ENCODE measurements around the gene NRXN2.

DNA sequence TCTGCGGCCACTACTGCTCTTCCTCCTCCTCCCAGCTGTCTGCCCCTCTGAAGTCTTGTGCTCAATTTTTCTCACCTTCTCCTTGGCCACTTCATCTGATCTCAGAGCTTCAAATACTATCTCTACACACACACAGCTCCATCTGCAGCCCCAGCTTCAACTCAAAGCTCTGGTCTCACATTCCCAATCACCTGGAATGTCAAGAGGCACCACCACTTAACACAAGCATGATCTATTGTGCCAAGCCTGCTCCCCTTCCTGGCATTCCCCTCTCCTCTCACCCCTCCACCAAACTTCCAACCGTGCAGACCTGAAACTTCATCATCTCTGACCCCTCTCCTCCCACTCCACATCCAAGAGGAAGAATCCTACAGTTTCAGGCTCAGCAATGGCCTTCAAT lies 17.5 kb downstream of the NRXN2 start:
- TF ChIP-seq, protein P1, sequence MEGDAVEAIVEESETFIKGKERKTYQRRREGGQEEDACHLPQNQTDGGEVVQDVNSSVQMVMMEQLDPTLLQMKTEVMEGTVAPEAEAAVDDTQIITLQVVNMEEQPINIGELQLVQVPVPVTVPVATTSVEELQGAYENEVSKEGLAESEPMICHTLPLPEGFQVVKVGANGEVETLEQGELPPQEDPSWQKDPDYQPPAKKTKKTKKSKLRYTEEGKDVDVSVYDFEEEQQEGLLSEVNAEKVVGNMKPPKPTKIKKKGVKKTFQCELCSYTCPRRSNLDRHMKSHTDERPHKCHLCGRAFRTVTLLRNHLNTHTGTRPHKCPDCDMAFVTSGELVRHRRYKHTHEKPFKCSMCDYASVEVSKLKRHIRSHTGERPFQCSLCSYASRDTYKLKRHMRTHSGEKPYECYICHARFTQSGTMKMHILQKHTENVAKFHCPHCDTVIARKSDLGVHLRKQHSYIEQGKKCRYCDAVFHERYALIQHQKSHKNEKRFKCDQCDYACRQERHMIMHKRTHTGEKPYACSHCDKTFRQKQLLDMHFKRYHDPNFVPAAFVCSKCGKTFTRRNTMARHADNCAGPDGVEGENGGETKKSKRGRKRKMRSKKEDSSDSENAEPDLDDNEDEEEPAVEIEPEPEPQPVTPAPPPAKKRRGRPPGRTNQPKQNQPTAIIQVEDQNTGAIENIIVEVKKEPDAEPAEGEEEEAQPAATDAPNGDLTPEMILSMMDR (IDR thresholded peaks at IDR 0.05; ENCODE audit: low read length): no peak
- TF ChIP-seq EZH2 (optimal IDR thresholded peaks at IDR 0.05; ENCODE audit: low read depth, low read length) (no peak), EZH2phosphoT487 (IDR thresholded peaks at IDR 0.05; ENCODE audit: low read length) (no peak)

Data from MM.1S (cell line).